ENCODE data around the gene PTPN20. TPM values are rescaled to one million over a fixed set of nuclear protein-coding genes. Genes with fewer than 3 reads are reported as not detected.

PTPN20 gene
- total RNA-seq, 2 donors from 2014 or later, result 2.1 to 6.6 TPM

GRCh38 chr10:47019155-47020145 lies 108.2 kb downstream of the PTPN20 start:
- no peak for ATAC-seq (ENCODE audit: insufficient number of reproducible peaks, low FRiP score, low read depth)
- DNase-seq (ENCODE audit: low spot score), result no peak

GRCh38 chr10:47020471-47020870 lies 109.2 kb downstream of the PTPN20 start:
- H3K4me1 ChIP-seq (ENCODE audit: control insufficient read depth in 1 of 2, low read depth in 2 of 2), result no peaks in the 10 kb centered on the region
- no peak for TF ChIP-seq CTCF (IDR thresholded peaks at IDR 0.05)
- H3K27ac ChIP-seq, result no peak overlapping the region
- no peaks in the 10 kb centered on the region for H3K27me3 ChIP-seq (replicated peaks; ENCODE audit: insufficient read depth)
- ATAC-seq (ENCODE audit: insufficient number of reproducible peaks, low FRiP score, low read depth) (no peak), DNase-seq (ENCODE audit: low spot score) (no peak)
- H3K4me3 ChIP-seq, result no peak overlapping the region
- no peaks in the 10 kb centered on the region for H3K36me3 ChIP-seq
- H3K9me3 ChIP-seq, result no peaks in the 10 kb centered on the region

More at GRCh38 chr10:47019155-47020145, 108.2 kb downstream of the PTPN20 start:
- no peaks in the 10 kb centered on the region for H3K27me3 ChIP-seq (replicated peaks; ENCODE audit: insufficient read depth)
- H3K9me3 ChIP-seq, result no peaks in the 10 kb centered on the region
- TF ChIP-seq CTCF (IDR thresholded peaks at IDR 0.05), result no peak
- no peaks in the 10 kb centered on the region for H3K4me1 ChIP-seq (ENCODE audit: control insufficient read depth in 1 of 2, low read depth in 2 of 2)
- H3K4me3 ChIP-seq, result no peak overlapping the region
- no peaks in the 10 kb centered on the region for H3K36me3 ChIP-seq
- no peak overlapping the region for H3K27ac ChIP-seq

DNA sequence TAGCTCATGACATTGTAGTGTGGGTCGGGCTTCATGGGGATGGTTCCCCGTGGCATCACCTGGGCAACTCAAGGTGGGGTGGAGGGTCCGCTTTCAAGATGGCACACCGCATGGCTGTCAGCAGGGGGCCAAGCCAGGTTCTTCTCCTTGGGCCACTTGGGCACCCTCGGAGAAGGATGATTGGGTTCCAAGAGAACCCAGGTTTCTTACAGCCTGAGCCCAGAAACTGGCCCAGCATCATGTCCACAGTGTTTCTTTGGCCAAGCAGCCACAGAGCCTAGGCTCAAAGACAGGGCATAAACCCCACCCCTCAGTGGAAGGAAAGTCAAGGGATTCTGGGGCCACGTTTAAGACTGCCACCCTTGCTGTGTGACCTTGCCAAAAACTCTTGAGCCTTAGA lies 110.6 kb downstream of the PTPN20 start:
- ATAC-seq (ENCODE audit: insufficient number of reproducible peaks, low FRiP score, low read depth) (no peak), DNase-seq (ENCODE audit: low spot score) (no peak)
- Histone ChIP-seq H3K27ac (no peak overlapping the region), H3K4me3 (no peak overlapping the region), H3K9me3 (no peaks in the 10 kb centered on the region), H3K27me3 (replicated peaks; ENCODE audit: insufficient read depth) (no peaks in the 10 kb centered on the region), H3K4me1 (ENCODE audit: control insufficient read depth in 1 of 2, low read depth in 2 of 2) (no peaks in the 10 kb centered on the region), H3K36me3 (no peaks in the 10 kb centered on the region)
- no peak for TF ChIP-seq CTCF (IDR thresholded peaks at IDR 0.05)

DNA sequence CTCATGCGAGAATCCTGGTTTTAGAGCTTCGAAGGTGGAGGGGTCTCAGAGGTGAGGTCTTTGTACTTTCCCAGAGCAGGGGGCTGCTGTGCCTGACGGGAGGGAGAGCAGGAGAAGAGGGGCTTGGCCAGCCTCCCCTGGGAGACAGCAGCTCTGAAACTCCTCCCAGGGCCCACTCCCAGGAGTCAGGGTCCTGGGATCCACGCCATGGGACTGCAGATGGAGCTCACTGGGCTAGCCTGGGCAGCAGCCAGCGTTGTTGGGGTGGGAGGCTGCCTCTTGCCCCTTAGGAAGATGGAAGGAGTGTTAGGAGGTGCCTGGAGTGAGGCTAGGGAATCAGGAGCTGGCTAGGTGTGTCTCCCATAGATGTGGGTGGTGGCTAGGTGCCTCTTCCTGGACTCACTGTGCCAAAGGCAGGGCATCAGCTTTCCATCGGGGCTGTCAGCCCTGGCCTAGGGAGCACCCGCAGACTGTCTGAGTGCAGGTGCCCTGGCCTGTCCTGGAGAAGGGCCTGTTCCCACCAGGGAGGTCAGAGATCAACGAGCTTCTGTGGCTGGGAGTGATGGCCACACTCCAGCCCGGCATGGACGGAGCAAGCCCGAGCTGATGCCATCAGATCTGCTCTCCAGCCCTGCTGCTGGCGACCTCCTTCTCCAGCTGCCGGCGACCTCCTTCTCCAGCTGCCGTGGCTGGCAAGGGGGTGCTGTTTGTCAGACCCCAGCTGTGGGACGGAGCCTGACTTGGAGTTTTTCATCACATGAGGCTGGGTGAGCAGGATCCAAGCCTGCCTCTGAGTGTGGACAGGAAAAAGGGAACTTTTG lies 111.3 kb downstream of the PTPN20 start:
- DNase-seq (ENCODE audit: low spot score), result no peak
- Histone ChIP-seq H3K4me1 (ENCODE audit: control insufficient read depth in 1 of 2, low read depth in 2 of 2) (no peaks in the 10 kb centered on the region), H3K36me3 (no peaks in the 10 kb centered on the region), H3K27ac (no peak overlapping the region), H3K9me3 (no peaks in the 10 kb centered on the region), H3K4me3 (no peak overlapping the region), H3K27me3 (replicated peaks; ENCODE audit: insufficient read depth) (no peaks in the 10 kb centered on the region)
- no peak for TF ChIP-seq CTCF (IDR thresholded peaks at IDR 0.05)
- ATAC-seq (ENCODE audit: insufficient number of reproducible peaks, low FRiP score, low read depth), result no peak
